Epidermal melanocyte (primary cell): Measurements from ENCODE around the gene PRKD2.
"Not testable (repeated sequence)": the region's sequence is repeated elsewhere in the genome, so short reads cannot be mapped to it uniquely, and the experiment has no call there.

ENCODE experiments used
- DNase-seq: peaks from one replicate; pipeline ENCODE4 v3.0.0; 2011; ENCODE audit warnings: low spot score; ENCODE audit not compliant: insufficient read length

PRKD2 gene

DNA sequence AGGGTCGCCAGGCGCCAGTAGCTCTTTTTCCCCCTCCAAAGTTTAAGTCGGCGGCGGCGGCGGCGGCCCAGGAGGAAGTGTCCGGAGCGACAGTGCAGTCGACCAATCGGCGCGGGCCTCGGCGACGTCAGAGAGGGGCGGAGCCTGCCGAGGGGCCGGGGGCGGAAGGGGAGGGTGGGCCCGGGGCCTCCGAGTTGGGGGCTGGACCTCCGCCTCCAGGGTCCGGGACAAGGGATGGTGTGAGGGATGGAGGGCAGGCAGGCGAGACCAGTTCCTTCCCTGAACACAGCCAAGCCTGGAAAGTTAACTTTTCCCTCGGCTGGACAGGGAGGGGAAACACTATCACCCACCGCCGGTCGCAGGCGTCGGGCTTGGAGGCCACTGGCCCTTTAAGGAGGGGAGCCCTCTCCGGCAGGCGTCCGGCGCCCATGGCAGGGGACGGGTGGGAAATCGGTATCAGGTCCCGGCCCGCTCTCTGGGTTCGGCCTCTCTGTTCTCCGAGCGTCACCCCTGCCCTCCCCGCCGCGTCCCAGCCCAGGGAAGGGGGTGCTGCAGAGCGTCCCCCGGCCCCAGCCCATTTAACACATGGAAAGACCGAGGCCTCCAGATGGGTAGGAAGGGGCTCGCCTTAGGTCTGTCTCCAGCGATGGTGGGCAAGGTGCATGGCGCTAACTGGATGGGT, at the start of gene PRKD2:
PRKD2 (minus strand) TSS at position 81 of the 682 bp plus-strand sequence. CDS start 744 bp downstream, outside the sequence.
- DNase-seq: peak; percentile 96

DNA sequence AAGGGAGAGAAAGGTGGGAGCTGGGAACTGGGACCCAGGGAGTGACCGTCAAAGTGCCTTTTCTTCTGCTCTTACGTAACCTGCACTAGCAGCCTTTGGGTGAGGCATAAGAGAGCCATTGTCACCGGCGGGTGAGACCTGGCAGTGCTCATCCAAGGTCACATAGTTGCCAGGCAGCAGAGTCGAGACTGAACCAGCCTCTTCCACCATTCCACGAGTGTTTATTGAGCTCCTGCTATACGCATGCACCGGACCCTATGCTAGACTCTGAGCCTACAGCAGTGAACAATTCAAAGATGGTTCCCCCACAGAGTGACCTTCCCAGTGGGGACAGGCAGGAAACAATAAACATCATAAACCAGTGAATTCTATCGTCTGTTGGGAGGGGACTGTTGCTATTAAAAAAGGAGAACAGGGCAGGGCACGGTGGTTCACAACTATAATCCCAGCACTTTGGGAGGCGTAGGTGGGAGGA, 47.9 kb upstream of the PRKD2 start:
- no peak for DNase-seq

DNA sequence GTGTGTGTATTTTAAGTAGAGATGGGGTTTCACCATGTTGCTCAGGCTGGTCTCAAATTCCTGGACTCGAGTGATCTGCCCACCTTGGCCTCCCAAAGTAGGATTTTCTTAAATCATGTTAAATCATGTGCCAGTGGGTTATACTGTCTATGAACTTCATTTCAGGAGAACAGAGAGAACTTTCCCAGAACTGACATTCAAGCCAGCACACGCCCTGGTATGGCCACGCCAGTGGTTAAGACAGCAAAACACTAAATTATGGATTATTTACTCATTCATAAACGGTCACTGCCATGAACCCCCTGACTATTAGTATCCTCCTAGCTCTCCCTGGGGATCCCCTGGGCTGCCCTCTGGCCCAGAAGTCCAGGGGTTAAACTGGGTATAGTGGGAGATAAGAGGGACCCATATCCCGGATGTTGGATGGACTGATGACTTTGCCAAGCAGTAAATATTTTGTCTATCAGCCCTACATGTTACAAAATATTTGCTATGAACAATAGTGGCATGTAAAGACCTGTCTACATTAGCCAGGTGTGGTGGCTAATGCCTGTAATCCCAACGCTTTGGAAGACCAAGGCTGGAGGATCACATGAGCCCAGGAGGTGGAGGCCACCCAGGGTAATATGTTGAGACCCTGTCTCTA, 45.5 kb upstream of the PRKD2 start:
- DNase-seq: no peak

DNA sequence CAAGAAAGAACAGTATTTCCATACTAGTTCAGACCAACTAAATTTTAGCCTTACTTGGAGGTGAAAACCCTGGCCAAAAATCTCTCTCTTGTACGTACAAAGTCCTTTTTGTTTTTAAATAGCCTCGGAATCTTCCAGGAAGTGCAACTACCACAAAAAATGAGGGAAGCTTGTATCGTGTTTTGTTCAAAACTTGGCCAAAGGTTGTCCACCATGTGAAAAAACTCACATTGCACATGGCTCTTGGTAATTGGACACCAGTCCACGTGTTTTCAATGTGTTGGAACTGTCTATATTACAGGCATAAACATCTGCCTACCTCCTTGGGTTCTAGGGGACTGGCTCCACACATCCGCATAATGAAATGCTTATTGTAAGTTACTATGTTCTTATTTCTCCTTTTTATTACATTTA, 44.5 kb upstream of the PRKD2 start:
- DNase-seq: peak; percentile 71

DNA sequence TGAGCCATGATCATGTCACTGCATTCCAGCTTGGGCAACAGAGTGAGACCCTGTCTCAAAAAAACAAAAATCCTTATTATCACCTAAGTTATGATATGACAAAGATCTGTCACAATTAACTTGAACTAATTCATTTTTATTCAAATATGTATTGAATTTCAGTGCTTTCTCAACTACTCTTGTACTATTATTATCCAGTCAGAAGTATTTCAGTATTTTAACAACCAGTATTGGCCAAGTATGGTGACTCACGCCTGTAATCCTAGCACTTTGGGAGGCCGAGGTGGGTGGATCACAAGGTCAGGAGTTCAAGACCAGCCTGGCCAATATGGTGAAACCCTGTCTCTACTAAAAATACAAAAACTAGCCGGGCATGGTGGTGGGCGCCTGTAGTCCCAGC, 44.0 kb upstream of the PRKD2 start:
- not testable (repeated sequence) for DNase-seq

DNA sequence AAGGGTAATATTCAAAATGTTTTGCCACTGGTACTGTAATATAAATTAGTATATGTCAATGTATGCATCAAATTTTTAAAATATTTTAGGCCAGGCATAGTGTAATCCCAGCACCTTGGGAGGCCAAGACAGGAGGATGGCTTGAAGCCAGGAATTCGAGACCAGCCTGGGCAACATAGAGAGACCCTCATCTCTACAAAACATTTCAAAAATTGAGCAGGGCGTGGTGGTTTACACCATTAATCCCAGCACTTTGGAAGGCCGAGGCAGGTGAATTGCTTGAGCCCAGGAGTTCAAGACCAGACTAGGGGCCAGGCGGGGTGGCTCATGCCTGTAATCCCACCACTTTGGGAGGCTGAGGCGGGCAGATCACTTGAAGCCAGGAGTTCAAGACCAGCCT, 43.4 kb upstream of the PRKD2 start:
- no peak for DNase-seq

DNA sequence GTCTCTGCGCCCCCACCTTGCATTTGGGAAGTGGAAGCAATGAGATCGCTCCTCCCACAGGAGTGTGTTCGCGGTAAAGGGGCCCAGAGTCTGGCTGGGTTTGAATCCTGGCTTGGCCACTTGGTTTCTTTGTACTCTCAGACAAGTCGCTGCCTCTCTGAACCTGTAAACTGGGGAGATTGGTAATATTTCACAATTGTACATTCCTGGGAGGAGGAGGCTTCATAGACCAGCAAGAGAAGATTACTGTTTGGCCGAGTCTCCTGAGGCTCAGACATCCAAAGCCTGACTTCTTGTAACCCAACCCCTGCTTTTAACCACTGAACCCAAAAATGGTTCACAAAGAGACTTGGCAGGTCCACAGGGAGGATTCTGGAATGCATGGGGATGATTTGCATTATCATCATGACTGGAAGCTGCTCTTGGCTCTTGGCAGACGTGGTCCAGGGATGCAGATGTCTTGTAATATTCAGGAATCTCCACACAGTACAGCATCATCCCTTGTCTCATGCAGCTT, 43.0 kb upstream of the PRKD2 start:
- DNase-seq: peak; percentile 83

DNA sequence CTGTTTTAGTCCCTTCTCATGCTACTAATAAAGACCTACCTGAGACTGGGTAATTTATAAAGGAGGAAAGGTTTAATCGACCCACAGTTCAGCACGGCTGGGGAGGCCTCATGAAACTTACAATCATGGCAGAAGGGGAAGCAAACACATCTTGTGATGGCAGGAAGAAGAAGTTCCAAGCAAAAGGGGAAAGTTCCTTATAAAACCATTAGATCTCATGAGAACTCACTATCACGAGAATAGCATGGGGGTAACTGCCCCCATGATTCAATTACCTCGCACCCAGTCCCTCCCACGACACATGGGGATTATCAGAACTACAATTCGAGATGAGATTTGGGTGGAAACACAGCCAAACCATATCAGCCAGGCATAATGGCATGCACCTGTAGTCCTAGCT, 42.3 kb upstream of the PRKD2 start:
- no peak for DNase-seq

DNA sequence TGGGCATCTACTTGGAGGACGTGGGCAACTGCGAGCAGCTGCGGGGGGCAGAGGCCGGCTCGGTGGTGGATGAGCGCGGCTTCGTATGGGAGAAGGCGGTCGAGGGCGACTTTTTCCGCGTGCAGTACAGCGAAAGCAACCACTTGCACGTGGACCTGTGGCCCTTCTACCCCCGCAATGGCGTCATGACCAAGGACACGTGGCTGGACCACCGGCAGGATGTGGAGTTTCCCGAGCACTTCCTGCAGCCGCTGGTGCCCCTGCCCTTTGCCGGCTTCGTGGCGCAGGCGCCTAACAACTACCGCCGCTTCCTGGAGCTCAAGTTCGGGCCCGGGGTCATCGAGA, 39.6 kb upstream of the PRKD2 start:
- DNase-seq: no peak

DNA sequence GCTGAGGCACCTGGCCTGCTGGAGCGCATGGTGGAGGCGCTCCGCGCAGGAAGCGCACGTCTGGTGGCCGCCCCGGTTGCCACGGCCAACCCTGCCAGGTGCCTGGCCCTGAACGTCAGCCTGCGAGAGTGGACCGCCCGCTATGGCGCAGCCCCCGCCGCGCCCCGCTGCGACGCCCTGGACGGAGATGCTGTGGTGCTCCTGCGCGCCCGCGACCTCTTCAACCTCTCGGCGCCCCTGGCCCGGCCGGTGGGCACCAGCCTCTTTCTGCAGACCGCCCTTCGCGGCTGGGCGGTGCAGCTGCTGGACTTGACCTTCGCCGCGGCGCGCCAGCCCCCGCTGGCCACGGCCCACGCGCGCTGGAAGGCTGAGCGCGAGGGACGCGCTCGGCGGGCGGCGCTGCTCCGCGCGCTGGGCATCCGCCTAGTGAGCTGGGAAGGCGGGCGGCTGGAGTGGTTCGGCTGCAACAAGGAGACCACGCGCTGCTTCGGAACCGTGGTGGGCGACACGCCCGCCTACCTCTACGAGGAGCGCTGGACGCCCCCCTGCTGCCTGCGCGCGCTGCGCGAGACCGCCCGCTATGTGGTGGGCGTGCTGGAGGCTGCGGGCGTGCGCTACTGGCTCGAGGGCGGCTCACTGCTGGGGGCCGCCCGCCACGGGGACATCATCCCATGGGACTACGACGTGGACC, 39.1 kb upstream of the PRKD2 start:
- no peak for DNase-seq

DNA sequence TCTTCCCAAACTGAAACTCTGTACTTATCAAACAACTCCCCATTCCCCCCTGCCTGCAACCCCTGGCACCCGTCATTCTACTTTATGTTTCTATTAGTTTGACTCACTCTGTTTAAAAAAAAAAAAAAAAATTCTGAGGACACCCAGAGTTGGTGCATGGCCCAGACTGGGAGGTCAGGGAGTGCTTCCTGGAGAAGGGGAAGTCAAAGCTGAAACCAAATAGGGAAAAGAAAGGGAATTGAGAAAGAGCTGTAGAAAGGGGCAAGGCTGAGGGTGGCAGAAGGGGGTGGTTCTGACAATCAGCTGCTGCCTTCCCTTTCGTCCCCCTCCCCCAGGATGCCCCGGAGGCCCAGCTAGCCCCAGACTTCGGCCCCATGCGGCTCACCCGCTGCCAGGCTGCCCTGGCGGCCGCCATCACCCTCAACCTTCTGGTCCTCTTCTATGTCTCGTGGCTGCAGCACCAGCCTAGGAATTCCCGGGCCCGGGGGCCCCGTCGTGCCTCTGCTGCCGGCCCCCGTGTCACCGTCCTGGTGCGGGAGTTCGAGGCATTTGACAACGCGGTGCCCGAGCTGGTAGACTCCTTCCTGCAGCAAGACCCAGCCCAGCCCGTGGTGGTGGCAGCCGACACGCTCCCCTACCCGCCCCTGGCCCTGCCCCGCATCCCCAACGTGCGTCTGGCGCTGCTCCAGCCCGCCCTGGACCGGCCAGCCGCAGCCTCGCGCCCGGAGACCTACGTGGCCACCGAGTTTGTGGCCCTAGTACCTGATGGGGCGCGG, 38.4 kb upstream of the PRKD2 start:
- DNase-seq: no peak

DNA sequence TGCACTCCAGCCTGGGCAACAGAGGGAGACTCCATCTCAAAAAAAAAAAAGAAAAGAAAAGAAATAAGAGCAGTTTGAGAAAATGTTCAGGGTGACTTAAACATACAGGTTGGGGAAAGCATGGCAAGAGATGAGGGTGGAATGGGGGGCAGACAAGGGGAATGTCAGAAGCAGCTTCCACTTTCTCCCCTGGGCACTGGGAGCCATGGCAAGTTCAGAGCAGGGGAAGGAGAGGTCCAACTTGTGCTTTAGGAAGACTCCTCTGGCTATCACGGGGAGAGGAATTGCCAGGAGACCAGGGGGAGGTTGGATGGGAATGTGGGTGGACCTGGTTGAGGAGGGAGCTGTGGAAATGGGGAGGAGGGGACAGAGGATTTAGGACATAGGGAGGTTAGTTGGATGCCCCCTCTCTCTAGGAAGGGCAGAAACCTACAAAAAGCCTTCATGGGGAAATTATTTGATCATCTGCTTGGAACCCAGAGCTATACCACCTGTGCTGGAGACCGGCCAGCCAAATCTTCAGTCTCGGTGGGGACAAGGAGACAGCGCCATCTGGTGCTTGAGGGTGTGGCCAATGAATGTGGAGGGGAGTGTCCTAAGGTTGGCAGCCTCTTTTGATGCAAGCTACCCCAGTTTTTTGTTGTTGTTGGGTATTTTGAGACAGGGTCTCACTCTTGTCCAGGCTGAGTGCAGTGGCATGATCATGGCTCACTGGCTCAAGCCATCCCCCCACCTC, 36.7 kb upstream of the PRKD2 start:
- DNase-seq: no peak

DNA sequence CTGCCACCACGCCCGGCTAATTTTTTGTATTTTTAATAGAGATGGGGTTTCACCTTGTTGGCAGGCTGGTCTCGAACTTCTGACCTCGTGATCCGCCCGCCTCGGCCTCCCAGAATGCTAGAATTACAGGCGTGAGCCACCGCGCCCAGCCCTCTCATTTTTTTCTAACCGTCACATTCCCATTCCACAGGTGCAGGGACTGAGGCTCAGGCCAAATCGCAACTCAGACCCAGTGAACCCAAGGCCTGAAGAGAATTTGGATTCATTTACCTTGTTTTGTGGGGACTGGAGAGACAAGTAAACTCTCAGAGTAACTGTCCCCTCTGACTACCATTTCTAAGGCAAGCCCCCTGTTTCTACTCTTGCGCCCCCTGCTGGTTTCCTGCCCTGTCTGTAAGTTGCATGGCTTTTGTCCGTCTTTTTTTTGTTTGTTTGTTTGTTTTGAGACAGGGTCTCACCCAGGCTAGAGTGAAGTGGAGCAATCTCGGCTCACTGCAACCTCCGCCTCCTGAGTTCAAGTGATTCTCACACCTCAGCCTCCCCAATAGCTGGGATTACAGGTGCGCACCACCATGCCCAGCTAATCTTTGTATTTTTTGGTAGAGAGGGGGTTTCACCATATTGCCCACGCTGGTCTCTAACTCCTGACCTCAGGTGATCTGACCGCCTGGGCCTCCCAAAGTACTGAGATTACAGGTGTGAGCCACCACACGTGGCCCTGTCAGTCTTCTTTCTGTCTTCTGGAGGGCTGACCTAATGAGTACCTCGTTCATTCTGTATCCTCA, 31.6 kb upstream of the PRKD2 start:
- peak; percentile 88 for DNase-seq

DNA sequence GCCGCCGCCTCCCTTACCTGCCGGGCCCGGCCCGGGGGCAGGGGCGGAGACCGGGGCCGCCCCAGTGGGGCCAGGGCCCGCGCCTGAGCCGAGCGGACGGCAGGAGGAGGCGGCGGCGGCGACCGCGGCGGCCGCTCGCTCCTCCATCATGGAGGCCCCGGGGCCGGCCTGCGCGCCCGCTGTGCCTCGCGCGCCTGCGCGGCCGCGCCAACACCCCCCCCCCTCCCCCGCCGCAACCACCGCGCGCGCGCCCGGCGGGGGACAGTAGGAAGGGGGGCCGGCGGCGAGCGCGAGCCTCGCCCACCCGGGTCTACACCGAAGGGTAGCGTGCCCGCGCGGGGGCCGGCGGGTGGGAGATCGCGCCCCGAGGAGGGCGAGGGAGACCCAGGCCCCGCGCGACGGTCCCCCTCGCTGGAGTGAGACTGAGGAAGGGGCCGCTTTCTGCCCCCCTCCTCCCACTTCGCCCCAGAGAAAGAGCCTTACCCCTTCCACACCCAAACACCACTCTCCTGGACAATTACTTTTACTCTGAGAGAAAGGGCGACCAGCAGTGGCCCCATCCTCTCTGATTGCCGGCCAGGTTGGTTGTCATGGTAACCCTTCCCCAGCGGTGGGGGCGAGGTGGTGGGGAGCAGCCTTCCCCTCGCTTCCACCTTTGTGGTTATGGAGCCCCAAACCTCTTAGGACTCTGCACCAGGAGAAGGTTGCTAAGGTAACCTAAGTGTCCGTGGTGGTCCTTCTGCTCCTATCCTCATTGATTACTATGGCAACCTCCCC, 29.6 kb upstream of the PRKD2 start, which contains the start of gene STRN4:
STRN4 (minus strand) TSS at position 170 of the 777 bp plus-strand sequence; CDS start at position 150, 20 bp downstream.
- DNase-seq: peak; percentile 95

DNA sequence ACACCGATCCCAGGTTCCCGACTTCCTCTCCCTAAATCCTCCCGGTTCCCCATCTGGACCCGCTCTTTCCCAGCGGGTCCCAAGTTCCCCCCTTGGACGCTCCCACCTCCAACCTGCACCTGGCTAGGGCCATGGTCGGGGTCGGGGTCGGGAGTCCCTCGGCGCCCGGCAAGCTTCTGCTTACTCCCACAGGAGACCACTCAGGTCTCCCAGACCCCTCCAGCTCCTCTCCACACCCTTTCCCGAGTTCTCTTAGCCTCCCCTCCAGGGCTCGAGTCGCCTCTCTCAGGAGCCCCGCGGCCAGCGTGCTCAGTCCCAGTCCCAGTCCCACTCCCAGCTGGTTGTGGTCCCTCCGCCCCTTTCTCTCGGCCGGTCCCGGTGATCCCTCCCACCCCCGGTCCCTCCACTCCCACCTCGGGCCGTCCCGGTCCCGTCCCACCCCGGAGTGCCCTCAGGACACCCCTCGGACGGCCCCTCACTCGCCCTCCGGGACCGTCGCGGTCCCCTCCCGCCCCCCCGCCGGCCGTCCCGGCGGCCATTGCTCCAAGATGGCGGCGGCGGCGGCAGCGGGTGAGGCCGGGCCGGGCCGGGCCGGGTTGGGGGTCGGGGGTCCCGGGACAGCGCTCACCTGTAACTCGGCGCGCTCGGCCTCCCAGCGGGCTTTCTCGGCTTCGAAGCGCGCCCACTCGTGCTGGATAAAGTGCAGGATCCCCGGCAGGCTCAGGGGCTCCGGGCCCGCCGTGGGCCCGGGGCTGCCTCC, 28.8 kb upstream of the PRKD2 start, which contains the start of gene FKRP:
FKRP (plus strand) TSS at position 537 of the 760 bp plus-strand sequence. CDS start 9,394 bp downstream, outside the sequence.
- DNase-seq: no peak

DNA sequence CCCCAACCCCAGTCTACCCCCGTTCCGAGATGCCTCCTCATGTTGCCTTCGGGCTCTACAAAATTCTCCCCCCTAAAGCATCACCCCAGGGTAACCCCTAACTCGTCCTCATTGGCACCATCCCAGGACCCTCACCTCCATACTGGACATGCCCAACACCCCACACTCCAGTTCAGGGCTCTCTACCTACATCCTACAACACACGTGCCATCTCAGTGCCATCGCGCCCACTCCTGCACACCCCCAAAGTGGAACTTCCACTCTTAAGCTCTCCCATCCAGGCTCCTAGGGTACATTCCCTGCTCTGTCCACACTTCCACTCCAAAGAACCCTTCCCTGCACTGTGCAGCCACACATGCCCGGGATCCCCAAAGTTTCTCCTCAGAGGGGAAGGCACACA, 28.1 kb upstream of the PRKD2 start:
- DNase-seq: no peak

DNA sequence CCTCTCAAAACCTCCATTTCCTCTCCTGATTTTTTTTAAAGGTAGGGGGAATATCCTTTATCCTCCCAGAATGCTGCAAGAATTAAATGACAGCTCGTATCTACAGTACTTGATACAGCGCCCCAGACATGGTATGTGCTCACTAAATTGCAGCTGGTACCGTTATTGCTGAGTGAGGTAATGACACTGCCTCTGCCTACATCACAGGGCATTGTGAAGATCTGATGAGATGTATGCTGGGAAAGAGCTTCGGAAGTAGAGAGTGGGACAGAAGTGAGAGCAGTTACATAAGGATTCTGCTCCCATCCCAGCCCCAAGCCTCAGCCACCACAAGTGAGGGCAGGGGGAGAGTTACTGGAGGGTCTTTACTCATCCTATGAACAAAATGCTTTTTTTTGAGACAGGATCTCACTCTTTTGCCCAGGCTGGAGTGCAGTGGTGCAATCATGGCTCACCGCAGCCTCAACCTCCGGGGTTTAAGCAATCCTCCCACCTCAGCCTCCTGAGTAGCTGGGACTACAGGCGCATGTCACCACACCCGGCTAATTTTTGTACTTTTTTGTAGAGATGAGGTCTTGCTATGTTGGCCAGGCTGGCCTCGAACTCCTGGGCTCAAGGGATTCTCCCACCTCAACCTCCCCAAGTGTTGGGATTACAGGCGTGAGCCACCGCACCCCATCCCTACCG, 27.2 kb upstream of the PRKD2 start:
- DNase-seq: no peak
